B cell (primary cell): ENCODE data around the gene STX11. TPM values are rescaled to one million over a fixed set of nuclear protein-coding genes. Genes with fewer than 3 reads are reported as not detected.

Source experiments
- ATAC-seq: fragments of 200-7000 bp; cut with Tn5 transposase; one replicate; pipeline ENCODE4 v1.10.0; 2021; ENCODE audit warnings: low read depth, mild to moderate bottlenecking, moderate number of reproducible peaks, moderate library complexity
- CTCF ChIA-PET: fragments of 350-600 bp; sonication (Branson Sonifier 250); formaldehyde crosslinking; loops from one replicate; lab custom pipeline; 2021; ENCODE audit warnings: antibody characterized with exemption, inconsistent platforms; lab: Charles Lee
- POLR2A ChIA-PET: fragments of 350-600 bp; sonication (Branson Sonifier 250); formaldehyde crosslinking; loops from one replicate; lab custom pipeline; 2021; ENCODE audit warnings: antibody characterized with exemption; lab: Charles Lee
- DNase-seq: peaks from one replicate; pipeline ENCODE4 v3.0.0; 2013
- H2AFZ ChIP-seq: 2 replicates; pipeline ENCODE4 v1.6.1; 2012; ENCODE audit warnings: mild to moderate bottlenecking, low read depth, low read length; ENCODE audit not compliant: insufficient read depth, poor library complexity, severe bottlenecking
- H3K27ac ChIP-seq, 2 donors: 1 replicate in 1 of 2; 2 replicates in 1 of 2; pipeline ENCODE4 v1.5.1; 2012 to 2013; ENCODE audit warnings: low read length in 2 of 2, mild to moderate bottlenecking in 2 of 2, moderate library complexity in 1 of 2
- H3K27me3 ChIP-seq, 4 experiments: fragments of 200-600 bp in 1 of 4; sonication (generic) in 1 of 4; replicated peaks in 1 of 4; 1 replicate in 2 of 4; 2 replicates in 2 of 4; pipeline versions ENCODE4 v1.6.1 to v1.7.0; 2013 to 2016; ENCODE audit warnings: low read length in 3 of 4, mild to moderate bottlenecking in 2 of 4, mixed read lengths in 1 of 4, moderate library complexity in 1 of 4; ENCODE audit not compliant: insufficient read depth in 4 of 4, control insufficient read depth in 3 of 4; ENCODE audit errors: control extremely low read depth in 1 of 4
- H3K36me3 ChIP-seq, 2 experiments: replicated peaks in 1 of 2; 1 replicate in 1 of 2; 2 replicates in 1 of 2; pipeline versions ENCODE4 v1.6.1 to v1.7.1; 2013; ENCODE audit warnings: low read length in 1 of 2; ENCODE audit not compliant: insufficient read depth in 2 of 2, control insufficient read depth in 1 of 2; ENCODE audit errors: control extremely low read depth in 1 of 2, extremely low read depth in 1 of 2
- H3K4me1 ChIP-seq, 2 donors: fragments of 200-600 bp in 1 of 2; sonication (generic) in 1 of 2; 1 replicate in 1 of 2; 2 replicates in 1 of 2; pipeline versions ENCODE4 v1.5.1 to v1.6.1; 2013 to 2017; ENCODE audit warnings: low read length in 2 of 2; ENCODE audit not compliant: control insufficient read depth in 2 of 2, insufficient read depth in 2 of 2
- H3K4me2 ChIP-seq: replicated peaks from 2 replicates; pipeline ENCODE3; 2012; ENCODE audit warnings: mild to moderate bottlenecking, low read depth, low read length; ENCODE audit not compliant: poor library complexity, severe bottlenecking
- H3K4me3 ChIP-seq, 5 experiments: fragments of 200-600 bp in 1 of 5; sonication (generic) in 1 of 5; 1 replicate in 3 of 5; 2 replicates in 2 of 5; pipeline versions ENCODE4 v1.5.1 to v1.7.0; 2011 to 2016; ENCODE audit warnings: low read length in 4 of 5, mild to moderate bottlenecking in 4 of 5, low read depth in 2 of 5, control low read depth in 1 of 5, moderate library complexity in 1 of 5; ENCODE audit not compliant: insufficient read depth in 1 of 5; ENCODE audit errors: control extremely low read depth in 1 of 5, extremely low read depth in 1 of 5
- H3K79me2 ChIP-seq: fragments of 200-600 bp; sonication (generic); one replicate; pipeline ENCODE4 v1.6.0; 2016; ENCODE audit warnings: low read length; ENCODE audit not compliant: control insufficient read depth, insufficient read depth
- H3K9ac ChIP-seq: fragments of 200-600 bp; sonication (generic); 2 replicates; pipeline ENCODE4 v1.6.1; 2017; ENCODE audit warnings: mild to moderate bottlenecking, low read length, moderate library complexity
- H3K9me3 ChIP-seq, 3 donors: one replicate each; pipeline versions ENCODE4 v1.6.1 to v1.7.1; 2013; ENCODE audit warnings: low read length in 2 of 3; ENCODE audit not compliant: control insufficient read depth in 2 of 3, insufficient read depth in 1 of 3; ENCODE audit errors: control extremely low read depth in 1 of 3
- H4K20me1 ChIP-seq: 2 replicates; pipeline ENCODE4 v1.6.0; 2012; ENCODE audit warnings: mild to moderate bottlenecking, low read length; ENCODE audit not compliant: insufficient read depth, control insufficient read depth, poor library complexity, severe bottlenecking
- H3K27ac Mint-ChIP-seq: one replicate; pipeline ENCODE4 v1.8.0; 2021; ENCODE audit warnings: mixed read lengths
- H3K27me3 Mint-ChIP-seq: one replicate; pipeline ENCODE4 v1.8.0; 2021; ENCODE audit warnings: mixed read lengths
- H3K4me1 Mint-ChIP-seq: one replicate; pipeline ENCODE4 v1.8.0; 2021; ENCODE audit warnings: mixed read lengths
- H3K4me3 Mint-ChIP-seq: one replicate; pipeline ENCODE4 v1.8.0; 2021; ENCODE audit warnings: mixed read lengths
- H3K9me3 Mint-ChIP-seq: one replicate; pipeline ENCODE4 v1.8.0; 2022; ENCODE audit warnings: mixed read lengths; ENCODE audit not compliant: insufficient read depth
- EZH2 ChIP-seq: IDR thresholded peaks from 2 replicates; pipeline ENCODE4 v1.6.1; 2012; ENCODE audit warnings: borderline replicate concordance, low read depth, mild to moderate bottlenecking, moderate library complexity, low read length; ENCODE audit not compliant: insufficient read depth, poor library complexity, severe bottlenecking
- WGBS: methylation state at CpG from one replicate; pipeline ENCODE4 v1.1.5; 2013; ENCODE audit warnings: missing lambda C conversion rate; ENCODE audit not compliant: insufficient coverage; 5-methylcytosine and 5-hydroxymethylcytosine counted together
- intact Hi-C: fragments of 100-400 bp; cut with micrococcal nuclease; formaldehyde crosslinking; loops from one replicate; pipeline ENCODE4 v1.10.0; 2022
- polyA plus RNA-seq: library from polyadenylated mRNA; depleted of rRNA; stranded (reverse); fragments of >200 nt; gene quantifications from 2 replicates; pipeline ENCODE4 v1.2.3, GENCODE V29; 2012
- total RNA-seq, 2 donors: library from RNA; stranded (reverse); fragments of 120-200 nt in 1 of 2; gene quantifications; 1 replicate in 1 of 2; 2 replicates in 1 of 2; pipeline versions ENCODE4 v1.2.3 to v1.2.4, GENCODE V29; 2013 to 2022
- TF ChIP-seq, protein P1 (sequence below): fragments of 200-600 bp; IDR thresholded peaks from one replicate; pipeline ENCODE4 v1.8.0; 2022; ENCODE audit warnings: antibody characterized with exemption, mild to moderate bottlenecking

The STX11 gene
- total and polyA plus RNA-seq, 2 donors (not counting 1 experiment from before 2014, with no cell fraction given), result 10.3 to 14.6 TPM

DNA sequence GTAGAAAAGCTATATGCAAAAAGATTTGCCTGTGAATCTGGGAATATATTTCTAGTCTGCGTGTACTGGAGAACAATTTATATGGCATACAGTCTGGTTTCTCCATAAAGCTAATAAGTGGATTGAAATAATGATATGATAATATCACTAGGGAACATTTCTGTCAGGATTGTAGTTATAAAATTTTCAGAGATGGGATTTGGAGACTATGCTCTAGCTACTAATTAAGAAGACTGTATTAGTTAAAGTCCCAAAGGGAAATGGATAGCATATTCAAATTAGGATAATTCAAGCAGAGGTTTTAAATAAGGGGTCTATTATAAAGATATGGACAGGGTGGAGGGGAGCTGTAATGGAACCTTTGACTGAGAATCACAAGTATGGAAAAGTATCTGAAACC lies 7.2 kb upstream of the STX11 start:
- Histone ChIP-seq H3K4me3 (no peak overlapping the region), H3K4me1 (peaks cover 0 to 2% of the 10 kb centered on the region in 2 donors), H3K27me3 (no peaks in the 10 kb centered on the region), H3K27ac (no peak overlapping the region), H3K79me2 (no peaks in the 10 kb centered on the region), H3K4me2 (no peak overlapping the region), H3K36me3 (no peaks in the 10 kb centered on the region), H2AFZ (no peak overlapping the region), H4K20me1 (no peaks in the 10 kb centered on the region), H3K9me3 (no peaks in the 10 kb centered on the region), H3K9ac (no peak overlapping the region)
- DNase-seq (no peak), ATAC-seq (no peak)
- intact Hi-C loops, result no loop called here
- Mint-ChIP-seq H3K27me3 (no peaks in the 10 kb centered on the region), H3K4me1 (peaks cover 20% of the 10 kb centered on the region), H3K4me3 (no peak overlapping the region), H3K27ac (no peak overlapping the region), H3K9me3 (no peaks in the 10 kb centered on the region)
- WGBS, result no CpG with 5 or more reads among the region's 1 CpG
- ChIA-PET POLR2A (no interaction called here), CTCF (interaction anchor here (0.7 to 1.8 kb wide), 2 partner anchors 34 to 73 kb away, joined by 3 to 6 read pairs; no protein-coding TSS in a partner anchor)
- TF ChIP-seq EZH2, result no peak
- TF ChIP-seq, protein P1, sequence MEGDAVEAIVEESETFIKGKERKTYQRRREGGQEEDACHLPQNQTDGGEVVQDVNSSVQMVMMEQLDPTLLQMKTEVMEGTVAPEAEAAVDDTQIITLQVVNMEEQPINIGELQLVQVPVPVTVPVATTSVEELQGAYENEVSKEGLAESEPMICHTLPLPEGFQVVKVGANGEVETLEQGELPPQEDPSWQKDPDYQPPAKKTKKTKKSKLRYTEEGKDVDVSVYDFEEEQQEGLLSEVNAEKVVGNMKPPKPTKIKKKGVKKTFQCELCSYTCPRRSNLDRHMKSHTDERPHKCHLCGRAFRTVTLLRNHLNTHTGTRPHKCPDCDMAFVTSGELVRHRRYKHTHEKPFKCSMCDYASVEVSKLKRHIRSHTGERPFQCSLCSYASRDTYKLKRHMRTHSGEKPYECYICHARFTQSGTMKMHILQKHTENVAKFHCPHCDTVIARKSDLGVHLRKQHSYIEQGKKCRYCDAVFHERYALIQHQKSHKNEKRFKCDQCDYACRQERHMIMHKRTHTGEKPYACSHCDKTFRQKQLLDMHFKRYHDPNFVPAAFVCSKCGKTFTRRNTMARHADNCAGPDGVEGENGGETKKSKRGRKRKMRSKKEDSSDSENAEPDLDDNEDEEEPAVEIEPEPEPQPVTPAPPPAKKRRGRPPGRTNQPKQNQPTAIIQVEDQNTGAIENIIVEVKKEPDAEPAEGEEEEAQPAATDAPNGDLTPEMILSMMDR, result no peak

DNA sequence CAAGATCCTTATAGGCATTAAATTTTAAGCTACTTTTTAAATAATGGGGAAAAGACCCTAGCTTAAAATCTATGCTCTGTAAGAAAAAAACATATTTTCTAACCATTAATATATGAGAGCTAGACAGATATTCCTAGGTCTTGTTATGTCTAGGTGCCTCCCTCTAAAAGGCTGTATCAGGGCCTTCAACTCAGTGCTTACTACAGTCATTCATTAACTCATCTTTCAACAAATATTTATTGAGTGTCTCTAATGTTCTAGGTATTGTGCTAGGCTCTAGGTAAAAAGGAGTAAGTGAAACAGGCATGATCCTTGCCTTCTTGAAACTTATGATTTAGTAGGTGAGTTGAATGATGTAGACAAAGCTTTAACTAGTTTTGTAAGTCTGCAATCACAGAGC lies 6.4 kb upstream of the STX11 start:
- Mint-ChIP-seq H3K27me3 (no peaks in the 10 kb centered on the region), H3K27ac (no peak overlapping the region), H3K9me3 (no peaks in the 10 kb centered on the region), H3K4me3 (no peak overlapping the region), H3K4me1 (peaks cover 22% of the 10 kb centered on the region)
- intact Hi-C loops, result no loop called here
- Histone ChIP-seq H4K20me1 (no peaks in the 10 kb centered on the region), H3K9me3 (no peaks in the 10 kb centered on the region), H3K4me3 (no peak overlapping the region), H3K79me2 (no peaks in the 10 kb centered on the region), H2AFZ (no peak overlapping the region), H3K27ac (no peak overlapping the region), H3K4me2 (no peak overlapping the region), H3K9ac (no peak overlapping the region), H3K36me3 (no peaks in the 10 kb centered on the region), H3K27me3 (no peaks in the 10 kb centered on the region), H3K4me1 (peaks cover 0 to 2% of the 10 kb centered on the region in 2 donors)
- ChIA-PET POLR2A (no interaction called here), CTCF (interaction anchor here (0.7 to 1.8 kb wide), 2 partner anchors 12 to 73 kb away, joined by 4 to 6 read pairs; no protein-coding TSS in a partner anchor)
- TF ChIP-seq, protein P1, result no peak
- no peak for TF ChIP-seq EZH2
- DNase-seq (no peak), ATAC-seq (no peak)
